Hair follicular keratinocyte (primary cell): Measurements from ENCODE around the gene ELP6. TPM values are rescaled to one million over a fixed set of nuclear protein-coding genes. Genes with fewer than 3 reads are reported as not detected.

ENCODE experiments used
- total RNA-seq: library from RNA; depleted of rRNA; stranded (reverse); fragments of >200 nt; gene quantifications from 2 replicates; pipeline ENCODE4 v1.2.3, GENCODE V29; 2015

Gene ELP6
- total RNA-seq, result 29.3 and 36.5 TPM in 2 replicates

DNA sequence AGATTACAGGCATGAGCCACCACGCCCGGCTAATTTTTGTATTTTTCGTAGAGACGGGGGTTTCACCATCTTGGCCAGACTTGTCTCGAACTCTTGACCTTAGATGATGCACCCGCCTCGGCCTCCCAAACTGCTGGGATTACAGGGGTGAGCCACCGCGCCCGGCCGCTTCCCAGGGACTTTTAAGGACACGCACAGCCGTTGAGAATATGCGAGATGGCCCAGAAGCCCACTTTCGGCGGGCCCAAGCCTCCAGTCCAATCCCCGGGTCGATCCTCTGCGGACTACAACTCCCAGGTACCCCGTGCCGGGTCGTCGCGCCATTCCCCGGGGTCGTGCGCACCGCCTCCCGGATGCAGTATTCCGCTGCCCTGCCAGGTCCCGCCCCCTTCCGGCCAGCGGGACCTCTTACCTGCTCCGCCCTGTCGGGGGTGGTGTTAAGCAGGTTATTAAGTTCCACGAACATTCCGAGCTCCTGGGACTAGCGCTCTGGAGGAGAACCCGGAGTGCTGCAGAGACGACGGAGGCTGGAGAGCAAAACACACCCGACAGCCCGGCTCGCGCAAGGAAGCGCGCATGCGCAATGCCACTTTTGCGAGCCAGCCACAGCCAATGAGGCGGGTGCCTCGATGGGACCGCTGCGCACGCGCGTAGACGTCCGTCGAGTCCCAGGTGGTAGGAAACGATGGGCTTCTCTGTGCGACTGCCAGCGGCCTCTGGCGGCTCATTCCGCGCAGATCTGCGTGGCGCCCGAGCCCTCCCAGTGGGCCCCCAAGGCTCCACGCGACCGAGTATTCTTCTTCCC, at the start of gene ELP6:
ELP6 (minus strand) TSS at position 588 of the 805 bp plus-strand sequence; CDS start at position 466, 122 bp downstream.

DNA sequence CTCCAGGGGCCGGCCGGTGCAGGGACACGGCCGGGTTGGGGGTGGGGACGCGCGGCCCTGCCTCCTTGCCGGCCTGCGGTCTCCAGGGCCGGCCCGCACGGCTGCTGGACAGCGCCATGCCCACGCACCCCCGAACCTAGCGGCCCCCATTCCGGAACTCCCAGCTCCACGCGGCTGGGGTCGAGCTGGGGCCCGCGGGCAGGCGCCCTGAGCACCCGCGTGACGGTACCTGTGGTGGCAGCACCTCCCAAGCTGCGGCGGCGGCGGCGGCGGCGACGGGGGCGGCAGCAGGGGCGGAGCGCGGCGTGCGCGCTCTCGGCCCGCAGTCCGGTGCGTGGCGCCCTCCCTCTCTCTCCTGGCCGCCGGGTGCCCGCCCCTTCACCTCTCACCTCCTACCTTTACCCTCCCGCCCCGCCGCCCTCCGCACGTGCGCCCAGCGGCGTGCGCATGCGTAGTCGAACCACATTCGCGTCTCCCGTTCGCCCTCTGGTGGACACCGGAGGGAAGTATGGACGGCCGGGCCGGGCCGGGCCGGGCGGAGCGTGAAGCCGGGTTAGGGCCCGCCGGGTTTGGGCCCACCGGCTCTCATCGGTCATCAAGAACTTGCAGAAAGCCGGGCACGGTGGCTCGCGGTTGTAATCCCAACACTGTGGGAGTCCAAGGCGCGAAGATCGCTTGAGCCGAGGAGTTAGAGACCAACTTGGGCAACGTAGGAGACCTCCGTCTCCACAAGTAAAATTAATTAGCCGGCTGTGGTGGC, 37.8 kb downstream of the ELP6 start, which contains the start of gene SCAP:
SCAP (minus strand) TSS at position 372 of the 760 bp plus-strand sequence. CDS start 32,948 bp downstream, outside the sequence.

Other genes with a start within 250 kb of the ELP6 start
- 3.1 and 6.2 TPM in 2 replicates for gene KIF9, start 230.9 kb downstream of the ELP6 start, total RNA-seq
- gene KLHL18, start 230.8 kb downstream of the ELP6 start, total RNA-seq, result 13.8 and 14.5 TPM in 2 replicates
- gene PTPN23, start 132.7 kb downstream of the ELP6 start, total RNA-seq, result 14.7 and 18.6 TPM in 2 replicates
- gene SCAP, start 37.8 kb downstream of the ELP6 start, total RNA-seq, result 63.3 and 64.9 TPM in 2 replicates
- 0.08 and 0.23 TPM in 2 replicates for gene CSPG5, start 65.2 kb upstream of the ELP6 start, total RNA-seq